Heart left ventricle (tissue), 16 donors: Measurements from ENCODE around the gene NLGN3. TPM values are rescaled to one million over a fixed set of nuclear protein-coding genes. Genes with fewer than 3 reads are reported as not detected.

Source experiments
- ATAC-seq, 4 donors: fragments of 200-7000 bp; cut with Tn5 transposase; one replicate each; pipeline ENCODE4 v1.9.1; 2020 to 2022; ENCODE audit warnings: moderate library complexity in 4 of 4, mild to moderate bottlenecking in 3 of 4, moderate number of reproducible peaks in 1 of 4
- DNase-seq, 5 donors: peaks; one replicate each; pipeline ENCODE4 v3.0.0-alpha.2; 2020
- H3K27ac ChIP-seq, 12 donors: fragments of 200-600 bp; sonication (generic) in 4 of 12; one replicate each; pipeline versions ENCODE4 v1.5.0 to v1.8.0; 2016 to 2022; ENCODE audit warnings: mild to moderate bottlenecking in 2 of 12
- H3K27me3 ChIP-seq, 9 donors: fragments of 200-600 bp; sonication (generic) in 2 of 9; one replicate each; pipeline versions ENCODE4 v1.5.1 to v1.8.0; 2016 to 2022; ENCODE audit warnings: mild to moderate bottlenecking in 3 of 9
- H3K36me3 ChIP-seq, 9 donors: fragments of 200-600 bp; sonication (generic) in 2 of 9; one replicate each; pipeline versions ENCODE4 v1.5.0 to v1.8.0; 2018 to 2022; ENCODE audit warnings: mild to moderate bottlenecking in 2 of 9
- H3K4me1 ChIP-seq, 12 donors: fragments of 200-600 bp; sonication (generic) in 4 of 12; one replicate each; pipeline versions ENCODE4 v1.5.0 to v1.8.0; 2016 to 2022; ENCODE audit warnings: mild to moderate bottlenecking in 3 of 12
- H3K4me3 ChIP-seq, 12 donors: fragments of 200-600 bp; sonication (generic) in 4 of 12; one replicate each; pipeline versions ENCODE4 v1.5.0 to v1.8.0; 2017 to 2022; ENCODE audit warnings: mild to moderate bottlenecking in 9 of 12, moderate library complexity in 4 of 12
- H3K9me3 ChIP-seq, 12 donors: fragments of 200-600 bp; sonication (generic) in 4 of 12; one replicate each; pipeline versions ENCODE4 v1.5.0 to v1.8.0; 2016 to 2022; ENCODE audit warnings: mild to moderate bottlenecking in 1 of 12
- CTCF ChIP-seq, 12 donors: fragments of 200-600 bp; sonication (generic) in 4 of 12; IDR thresholded peaks; one replicate each; pipeline versions ENCODE4 v1.5.0 to v1.8.0; 2018 to 2022; ENCODE audit warnings: antibody characterized with exemption in 12 of 12, mild to moderate bottlenecking in 5 of 12
- POLR2A ChIP-seq, 2 donors: fragments of 450-650 bp; IDR thresholded peaks; one replicate each; pipeline ENCODE4 v1.6.1; 2017; ENCODE audit warnings: antibody characterized with exemption in 2 of 2, mild to moderate bottlenecking in 2 of 2, moderate library complexity in 2 of 2
- WGBS, 4 donors: extraction: QIAGEN DNeasy Blood & Tissue Kit in 2 of 4; methylation state at CpG; one replicate each; pipeline versions ENCODE4 v1.1.5 to v1.1.7; 2013 to 2018; 5-methylcytosine and 5-hydroxymethylcytosine counted together
- intact Hi-C, 10 donors: fragments of 100-400 bp; cut with DNase I; formaldehyde crosslinking; loops; one replicate each; pipeline versions ENCODE4 v1.11.1 to v1.14.2; 2022
- polyA plus RNA-seq, 2 donors: library from polyadenylated mRNA; stranded (reverse); fragments of 200-250 nt; gene quantifications; one replicate each; pipeline ENCODE4 v1.2.3, GENCODE V29; 2013
- total RNA-seq, 9 donors: library from RNA; depleted of rRNA in 2 of 9; stranded (reverse); fragments of >200 nt in 2 of 9; fragmentation: NEBNext Ultra II Directional in 3 of 9; extraction: Animal tissue kit (Norgen Biotek cat#: 25700) in 3 of 9; gene quantifications; one replicate each; pipeline versions ENCODE4 v1.1.0 to v1.2.4, GENCODE V29; 2016 to 2023
- donor health status: ischemic (EF 13 %, LVEDD 7.1; RV severe dilation, severe dysfunction).
- donor health status: healthy with polysubstance abuse.
- donor health status: DM: no; HTN: yes; CAD: no.
- donor health status: DM: no; HTN: no; CAD: no.
- donor health status: ischemic (EF 25% LVEDD 6.9; RV normal size, moderate dysfunction).
- donor health status: ischemic (EF 25% LVEDD 5.7; RV mildly dilated, moderate dysfunction).
- donor health status: healthy.
- donor health status: DM: yes; HTN: yes; CAD: no.
- donor health status: ischemic (EF 35%, LVEDD 5.7; RV mildly dilated, moderate dysfunction).
- donor health status: nonischemic (EF 11% LVEDD 7.7; RV severe dilation, severe dysfunction).
- donor health status: DM: yes; HTN: yes; CAD: no.
- donor health status: PGD.
- donor health status: ischemic (EF 29% LVEDD 5.4; RV normal size, mild dysfunction).
- donor health status: nonischemic (EF 23%, LVEDD 6.1; RV moderate dilation, normal function).

The NLGN3 gene
- total and polyA plus RNA-seq, 11 donors = 0.14 to 1.3 (median 0.49) TPM

GRCh38 chrX:71103110-71103983 lies 41.3 kb upstream of the NLGN3 start:
- WGBS, 4 donors = 35 to 41% (median 38%) methylated on average over 8 to 10 of the region's 10 CpGs
- intact Hi-C loops = no loop called here
- DNase-seq (peak in 3 of 5 donors; percentile 8 to 63 (median 28)), ATAC-seq (peak in 3 of 4 donors; percentile 13 to 52 (median 37))
- TF ChIP-seq POLR2A (IDR thresholded peaks at IDR 0.05) = no peak
- no peak for TF ChIP-seq CTCF (IDR thresholded peaks at IDR 0.05)
- Histone ChIP-seq H3K4me3 (peak overlapping the region in 4 of 12 donors; percentile 12 to 26 (median 18)), H3K27me3 (no peaks in the 10 kb centered on the region), H3K36me3 (no peaks in the 10 kb centered on the region), H3K4me1 (peaks cover 0 to 19% (median under 1%) of the 10 kb centered on the region in 12 donors), H3K27ac (peak overlapping the region in 6 of 12 donors; percentile 13 to 77 (median 32)), H3K9me3 (no peaks in the 10 kb centered on the region)

- TF ChIP-seq POLR2A (IDR thresholded peaks at IDR 0.05) (no peak), CTCF (IDR thresholded peaks at IDR 0.05) (no peak)
- intact Hi-C loops = no loop called here
- peaks cover 0 to 4% (median 0%) of the 10 kb centered on the region in 9 donors for H3K27me3 ChIP-seq
- H3K4me1 ChIP-seq = peaks cover 0 to 19% (median 0%) of the 10 kb centered on the region in 12 donors
- no peaks in the 10 kb centered on the region for H3K9me3 ChIP-seq
- DNase-seq (no peak), ATAC-seq (no peak)
- no peak overlapping the region for H3K27ac ChIP-seq
- no peaks in the 10 kb centered on the region for H3K36me3 ChIP-seq
- no peak overlapping the region for H3K4me3 ChIP-seq
- WGBS, 4 donors = 82 to 95% (median 88%) methylated on average over 3 of the region's 3 CpGs
These were observed 39.0 kb upstream of the NLGN3 start for GRCh38 chrX:71105628-71106027.

- TF ChIP-seq POLR2A (IDR thresholded peaks at IDR 0.05) (no peak), CTCF (IDR thresholded peaks at IDR 0.05) (no peak)
- Histone ChIP-seq H3K27me3 (peaks cover 0 to 4% (median 0%) of the 10 kb centered on the region in 9 donors), H3K4me3 (no peak within 1 kb of the TSS), H3K9me3 (no peaks in the 10 kb centered on the region), H3K27ac (no peak within 1 kb of the TSS), H3K4me1 (peaks cover 0 to 19% (median 0%) of the 10 kb centered on the region in 12 donors), H3K36me3 (no peaks in the 10 kb centered on the region)
- DNase-seq (no peak), ATAC-seq (no peak)
- WGBS, 4 donors = 67 to 100% (median 92%) methylated on average over 1 of the region's 1 CpG
- intact Hi-C loops = no loop called here
These were observed 38.2 kb upstream of the NLGN3 start, which contains the start of gene CXorf65 for GRCh38 chrX:71106427-71106826. CXorf65 (minus strand) TSS chrX:71106740; CDS start chrX:71106556, 184 bp downstream.

- Histone ChIP-seq H3K27me3 (peaks cover 0 to 4% (median 0%) of the 10 kb centered on the region in 9 donors), H3K4me1 (peaks cover 0 to 21% (median 0%) of the 10 kb centered on the region in 12 donors), H3K36me3 (no peaks in the 10 kb centered on the region), H3K9me3 (no peaks in the 10 kb centered on the region), H3K27ac (no peak overlapping the region), H3K4me3 (no peak overlapping the region)
- WGBS, 4 donors = 71 to 82% (median 76%) methylated on average over 4 of the region's 4 CpGs
- ATAC-seq (no peak), DNase-seq (no peak)
- no peak for TF ChIP-seq POLR2A (IDR thresholded peaks at IDR 0.05)
- TF ChIP-seq CTCF (IDR thresholded peaks at IDR 0.05) = no peak
- intact Hi-C loops = no loop called here
These were observed 37.4 kb upstream of the NLGN3 start for GRCh38 chrX:71107245-71107644.
